HG03439 (cell line): ENCODE data around the gene SHCBP1L.

ENCODE experiments used
- ATAC-seq: cut with Tn5 transposase; IDR thresholded peaks from one replicate; pipeline ENCODE4 v1.9.1; 2021; ENCODE audit warnings: mild to moderate bottlenecking, moderate library complexity; ENCODE audit not compliant: unreplicated experiment

Gene SHCBP1L

GRCh38 chr1:182952677-182953444 lies at the start of gene SHCBP1L:
Gene SHCBP1L, minus strand, starts transcription at chr1:182953166. Its CDS starts 33 bp downstream, at chr1:182953133.
- no peak for ATAC-seq

GRCh38 chr1:183002267-183002666 lies 49.3 kb upstream of the SHCBP1L start:
- no peak for ATAC-seq

DNA sequence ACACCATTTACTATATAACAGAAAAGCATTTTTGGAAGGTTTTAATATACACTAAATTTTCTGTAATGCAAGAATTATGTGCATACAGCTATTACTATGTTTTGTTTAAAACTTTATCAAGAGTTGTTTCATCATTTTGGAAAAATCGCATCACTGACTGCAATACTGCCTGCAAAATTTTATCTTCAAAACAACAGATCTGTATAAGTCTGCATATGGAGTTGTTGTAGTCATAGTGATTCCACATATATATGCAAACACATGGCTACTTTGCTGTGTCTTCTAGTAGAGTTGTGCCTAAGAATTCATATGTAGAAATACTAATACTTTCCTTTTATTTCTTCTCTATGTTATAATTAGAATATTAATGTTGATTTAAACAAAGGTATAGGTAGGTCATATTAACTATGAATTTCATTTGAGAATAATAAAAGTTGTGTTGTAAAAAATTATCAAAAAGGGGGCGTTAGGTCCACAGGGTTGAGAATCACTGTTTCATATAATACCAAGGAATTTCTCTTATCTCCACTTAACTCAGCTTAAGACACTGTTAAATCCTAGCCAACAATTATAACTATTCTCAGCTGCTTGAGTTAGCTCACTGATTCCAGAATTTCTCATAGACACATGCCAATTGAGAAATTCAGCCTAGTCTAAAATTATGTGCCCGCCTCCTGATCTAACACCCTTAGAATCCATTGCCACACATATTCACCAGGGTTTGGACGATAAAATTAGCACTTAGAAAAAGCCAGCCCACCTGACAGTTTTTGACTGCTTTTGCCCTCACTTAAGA lies 47.4 kb upstream of the SHCBP1L start:
- ATAC-seq, result no peak

GRCh38 chr1:182998482-182998881 lies 45.5 kb upstream of the SHCBP1L start:
- no peak for ATAC-seq

DNA sequence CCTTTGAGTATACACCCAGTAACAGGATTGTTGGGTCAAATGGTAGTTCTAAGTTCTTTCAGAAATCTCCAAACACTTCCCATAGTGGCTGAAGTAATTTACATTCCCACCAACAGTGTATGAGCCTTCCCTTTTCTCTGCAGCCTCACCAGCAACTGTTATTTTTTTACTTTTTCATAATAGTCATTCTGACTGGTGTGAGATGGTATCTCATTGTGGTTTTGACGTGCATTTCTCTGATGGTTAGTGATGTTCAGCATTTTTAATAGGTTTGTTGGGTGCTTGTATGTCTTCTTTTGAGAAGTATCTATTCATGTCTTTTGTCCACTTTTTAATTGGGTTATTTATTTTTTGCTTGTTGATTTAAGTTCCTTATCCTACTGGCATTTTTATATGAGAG lies 43.9 kb upstream of the SHCBP1L start:
- ATAC-seq, result no peak

GRCh38 chr1:182995894-182996293 lies 42.9 kb upstream of the SHCBP1L start:
- no peak for ATAC-seq

GRCh38 chr1:182993746-182994145 lies 40.8 kb upstream of the SHCBP1L start:
- ATAC-seq, result no peak

DNA sequence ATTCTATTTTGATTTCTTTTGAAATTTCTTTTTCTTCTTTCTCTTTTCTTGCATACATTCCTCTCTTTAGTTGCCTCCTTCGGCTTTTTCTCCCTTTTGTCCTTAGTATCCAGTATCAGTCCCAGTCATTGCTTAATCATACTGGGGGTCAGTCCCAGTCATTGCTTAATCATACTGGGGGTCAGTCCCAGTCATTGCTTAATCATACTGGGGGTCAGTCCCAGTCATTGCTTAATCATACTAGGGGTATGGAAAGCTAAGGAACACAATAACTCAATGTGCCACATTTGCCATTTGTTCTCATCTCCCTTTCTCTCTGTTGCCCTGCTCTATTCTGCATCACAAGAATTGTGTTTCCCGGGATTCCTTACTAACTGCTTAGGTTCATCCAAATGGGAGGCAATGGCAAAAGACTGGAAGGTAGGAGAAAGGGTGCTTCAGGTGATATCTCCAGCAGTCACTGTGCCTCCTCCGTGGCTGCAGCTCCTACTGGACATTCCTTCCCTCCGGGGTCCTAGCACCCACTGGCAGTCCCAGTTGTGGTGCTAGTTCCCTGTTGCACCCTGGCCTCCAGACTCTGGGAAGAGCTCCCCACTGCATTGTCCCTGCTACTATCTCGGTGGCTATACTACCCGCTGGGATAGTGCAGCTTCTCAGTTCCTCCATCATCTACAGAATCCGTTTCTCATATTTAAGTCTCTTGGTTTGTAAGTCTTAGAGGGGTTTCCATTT lies 37.6 kb upstream of the SHCBP1L start:
- ATAC-seq, result no peak

DNA sequence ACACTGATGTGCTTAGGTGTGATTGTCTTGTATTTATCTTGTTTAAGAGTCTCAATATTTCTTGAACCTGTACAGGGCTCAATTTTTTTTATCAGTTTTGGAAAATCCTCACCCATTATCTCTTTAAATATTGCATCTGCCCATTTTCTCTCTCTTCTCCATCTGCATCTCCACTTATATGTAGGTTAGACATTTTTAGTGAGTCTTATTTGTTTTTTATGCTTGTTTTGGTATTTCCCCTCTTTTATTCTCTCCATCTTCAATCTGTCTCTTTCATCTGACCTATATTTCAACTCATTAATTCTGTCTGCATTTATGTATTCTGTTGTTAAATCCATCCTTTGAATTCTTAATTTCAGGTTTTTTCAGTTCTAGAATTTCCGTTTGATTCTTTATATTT lies 32.9 kb upstream of the SHCBP1L start:
- ATAC-seq, result no peak

DNA sequence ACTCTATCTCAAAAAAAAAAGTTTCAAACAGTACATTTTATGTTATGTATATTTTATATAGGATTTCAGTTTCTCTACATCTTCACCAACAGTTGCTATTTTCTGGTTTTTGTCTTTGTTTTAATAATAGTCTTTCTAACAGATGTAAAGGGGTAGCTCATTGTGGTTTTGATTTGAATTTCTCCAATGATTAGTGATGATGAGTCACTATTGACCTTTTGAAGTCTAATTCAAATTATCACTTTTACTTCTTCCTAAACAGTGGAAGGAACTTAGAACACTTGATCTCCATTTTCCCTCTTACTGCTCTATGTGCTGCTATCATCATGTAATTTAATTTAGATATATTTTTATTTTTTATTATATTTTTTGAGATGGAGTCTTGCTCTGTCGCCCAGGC lies 31.7 kb upstream of the SHCBP1L start:
- no peak for ATAC-seq

DNA sequence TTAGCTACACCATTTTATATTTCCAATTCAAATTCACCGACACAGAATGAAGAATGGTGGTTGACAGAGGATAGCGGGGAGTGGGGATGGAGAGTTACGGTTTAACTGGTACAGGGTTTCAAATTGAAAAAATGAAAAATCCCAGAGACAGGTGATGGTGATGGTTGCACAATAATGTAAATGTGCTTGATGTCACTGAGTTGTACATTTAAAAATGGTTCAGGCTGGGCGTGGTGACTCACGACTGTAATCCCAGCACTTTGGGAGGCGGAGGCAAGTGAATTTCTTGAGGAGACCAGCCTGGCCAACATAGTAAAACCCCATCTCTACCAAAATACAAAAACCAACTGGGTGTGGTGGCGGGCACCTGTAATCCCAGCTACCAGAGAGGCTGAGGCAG lies 31.2 kb upstream of the SHCBP1L start:
- ATAC-seq, result no peak

DNA sequence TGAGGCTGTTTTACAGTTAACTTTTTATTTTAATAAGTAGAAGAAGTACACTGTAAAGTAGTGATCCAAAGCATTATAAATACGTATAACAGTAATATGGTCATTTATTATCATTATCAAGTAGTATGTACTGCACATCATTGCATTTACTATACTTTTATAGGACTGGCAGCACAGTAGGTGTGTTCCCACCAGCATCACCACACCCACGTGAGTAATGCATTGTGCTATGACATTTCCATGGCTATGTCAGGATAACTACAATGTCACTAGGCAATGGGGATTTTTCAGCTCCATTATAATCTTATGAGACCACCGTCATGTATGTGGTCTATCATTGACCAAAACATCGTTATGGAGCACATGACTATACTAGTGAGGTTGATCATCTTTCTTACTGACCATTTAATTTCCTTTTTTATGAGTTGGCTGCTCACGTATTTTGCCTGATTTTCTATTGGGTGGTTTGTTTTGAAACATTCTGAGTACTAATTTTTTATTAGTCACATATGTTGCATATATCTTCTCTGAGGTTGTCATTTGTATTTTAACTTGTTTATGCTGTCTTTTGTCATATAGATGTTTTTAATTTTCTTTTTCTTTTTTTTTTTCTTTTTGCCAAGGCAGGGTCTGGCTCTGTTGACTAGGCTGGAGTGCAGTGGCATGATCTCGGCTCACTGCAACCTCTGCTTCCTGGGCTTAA lies 25.3 kb upstream of the SHCBP1L start:
- ATAC-seq, result no peak

DNA sequence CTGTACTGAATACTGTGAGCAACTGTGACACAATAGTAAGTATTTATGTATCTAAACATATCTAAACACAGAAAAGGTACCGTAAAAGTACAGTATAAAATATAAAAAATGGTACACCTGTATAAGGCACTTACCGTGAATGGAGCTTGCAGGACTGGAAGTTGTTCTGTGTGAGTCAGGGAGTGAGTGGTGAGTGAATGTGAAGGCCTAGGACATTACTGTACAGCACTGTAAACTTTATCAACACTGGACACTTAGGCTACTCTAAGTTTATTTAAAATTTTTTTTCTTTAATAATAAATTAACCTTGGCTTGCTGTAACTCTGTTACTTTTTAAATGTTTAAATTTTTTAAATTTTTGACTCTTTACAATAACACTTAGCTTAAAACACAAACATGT lies 24.5 kb upstream of the SHCBP1L start:
- no peak for ATAC-seq

DNA sequence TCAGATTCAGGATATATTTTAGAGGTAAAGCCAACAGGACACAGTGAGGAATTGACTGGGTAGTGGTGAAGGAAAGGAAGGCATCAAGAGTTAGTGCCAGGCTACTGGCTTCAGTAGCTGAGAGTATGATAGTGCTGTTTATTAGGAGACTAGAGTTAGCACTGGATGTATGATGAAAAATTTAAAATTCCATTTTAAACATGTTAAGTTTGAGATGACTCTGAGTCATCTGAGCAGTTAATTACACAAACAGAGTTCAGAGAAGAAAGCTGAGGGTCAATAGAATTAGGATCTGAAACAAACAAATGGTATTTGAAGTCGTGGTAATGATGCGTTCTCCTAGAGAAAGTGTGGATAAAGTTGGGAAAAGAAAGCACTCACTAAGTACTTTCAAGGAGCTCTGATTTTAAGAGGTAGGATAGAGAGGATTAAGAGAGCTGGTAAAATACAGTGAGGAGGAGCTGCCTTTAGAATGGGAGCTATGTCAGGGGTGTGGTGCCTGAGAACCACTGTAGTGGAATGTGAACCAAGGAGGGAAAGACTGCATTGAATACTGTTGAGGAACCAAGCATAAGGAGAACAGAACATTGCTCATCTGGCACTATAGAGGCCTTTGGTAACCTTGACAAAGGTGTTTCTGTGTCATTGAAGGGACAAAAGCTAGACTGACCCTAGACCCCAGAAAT lies 21.7 kb upstream of the SHCBP1L start:
- ATAC-seq, result no peak

- no peak for ATAC-seq
These were observed 19.9 kb upstream of the SHCBP1L start for GRCh38 chr1:182972829-182973228.

DNA sequence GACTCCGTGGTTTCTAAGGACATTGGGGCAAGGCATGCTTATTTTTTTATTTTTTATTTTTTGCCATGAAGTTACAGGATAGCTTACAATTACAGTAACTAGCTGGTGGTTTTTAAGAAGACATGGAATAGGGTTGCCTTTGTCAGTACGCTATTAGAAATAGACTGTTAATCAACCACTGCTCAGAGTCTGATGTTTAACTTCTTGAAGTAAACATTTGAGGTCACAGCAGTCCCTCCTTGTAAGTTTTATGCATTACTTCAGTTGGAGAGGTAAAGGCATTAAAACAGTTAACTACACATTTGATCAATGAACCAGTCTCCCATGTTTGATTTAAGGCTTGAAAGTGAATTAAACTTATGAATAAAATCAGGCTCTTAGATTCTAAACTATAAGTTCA lies 19.3 kb upstream of the SHCBP1L start:
- no peak for ATAC-seq

DNA sequence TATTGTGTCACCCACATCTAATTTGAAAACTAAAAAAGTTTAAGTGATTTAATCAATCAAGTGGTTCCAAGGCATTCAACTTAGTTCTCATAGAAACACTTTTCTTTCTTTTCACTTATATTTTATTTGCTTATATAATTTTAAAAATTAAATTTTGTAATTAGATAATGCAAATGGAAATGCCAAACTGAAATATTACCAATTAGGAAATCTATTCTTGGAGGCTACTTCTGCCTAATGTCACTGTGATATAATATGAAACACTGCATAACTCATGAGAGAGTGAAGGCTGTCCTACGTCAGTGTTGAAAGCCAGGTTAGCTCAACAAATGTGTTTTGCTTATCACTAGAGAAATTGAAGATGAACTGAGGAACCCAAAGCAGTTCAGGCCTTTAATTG lies 18.3 kb upstream of the SHCBP1L start:
- no peak for ATAC-seq

- no peak for ATAC-seq
These were observed 16.1 kb upstream of the SHCBP1L start for GRCh38 chr1:182968836-182969734.

DNA sequence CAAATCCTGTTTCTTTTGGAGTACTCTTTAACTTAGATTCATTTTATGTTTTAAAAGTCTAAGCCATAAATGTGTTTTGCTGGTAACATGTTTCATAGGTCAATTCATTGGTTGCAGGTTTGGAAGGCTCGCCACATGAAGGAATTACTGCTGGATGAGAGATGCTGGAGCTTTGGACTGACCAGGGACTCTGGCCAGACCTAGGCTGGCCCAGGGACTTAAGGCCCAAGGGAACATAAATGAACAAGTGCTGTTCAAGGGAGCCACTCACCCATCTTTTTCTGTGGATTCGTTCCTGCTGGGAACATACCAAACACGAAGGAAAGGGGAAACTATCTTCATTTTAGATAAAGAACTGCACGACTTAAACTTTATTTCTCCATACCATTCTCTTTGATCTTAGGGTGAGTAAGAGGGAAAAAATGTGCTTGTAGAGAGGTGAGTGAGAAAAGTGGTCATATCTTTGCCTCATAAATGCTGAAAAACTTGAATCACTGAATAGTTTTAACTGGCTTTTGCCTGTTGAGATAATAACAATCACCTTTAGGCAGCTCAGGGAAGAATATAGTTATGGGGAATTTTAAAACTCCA lies 15.3 kb upstream of the SHCBP1L start:
- no peak for ATAC-seq
